Measurements from ENCODE around the gene UBE3D.

GRCh38 chr6:82978362-82978945 lies 87.2 kb downstream of the UBE3D start:
- TF ChIP-seq CTCF (IDR thresholded peaks at IDR 0.05) (no peak), POLR2AphosphoS5 (IDR thresholded peaks at IDR 0.05) (no peak)

Measured in sigmoid colon (tissue), 4 donors.